ENCODE measurements around the gene ZNF37A. TPM values are rescaled to one million over a fixed set of nuclear protein-coding genes. Genes with fewer than 3 reads are reported as not detected.
"Not testable (repeated sequence)": the region's sequence is repeated elsewhere in the genome, so short reads cannot be mapped to it uniquely, and the experiment has no call there.

The ZNF37A gene
- 10 to 100 TPM; 13.5 to 35.0 (median 16.7) TPM for total RNA-seq

GRCh38 chr10:38094158-38094926 is at the start of gene ZNF37A:
ZNF37A (plus strand) TSS chr10:38094337; CDS start chr10:38096618, 2,281 bp downstream.
- peaks cover 3 to 6% of the 10 kb centered on the region in 2 donors for H3K4me1 ChIP-seq (replicated peaks in 1 of 2)
- H3K4me3 ChIP-seq: peak within 1 kb of the TSS; percentile 54 to 79 (median 64)
- in situ Hi-C loops (cut with MboI; ENCODE audit: low pct_unique_long_range_greater_than_20kb in 2 of 9, low sequenced_read_pairs in 9 of 9, unreplicated experiment in 9 of 9): no loop called here
- peak within 1 kb of the TSS; percentile 78 to 83 for H3K27ac ChIP-seq
- peak; percentile 94 to 98 (median 96) for ATAC-seq (replicated peaks in 6 of 8)
- WGBS, 10 experiments: 0 to 6% (median 0%) methylated on average over 4 to 17 of the region's 59 CpGs; no CpG with 5 or more reads in 4 of the 10 experiments

DNA sequence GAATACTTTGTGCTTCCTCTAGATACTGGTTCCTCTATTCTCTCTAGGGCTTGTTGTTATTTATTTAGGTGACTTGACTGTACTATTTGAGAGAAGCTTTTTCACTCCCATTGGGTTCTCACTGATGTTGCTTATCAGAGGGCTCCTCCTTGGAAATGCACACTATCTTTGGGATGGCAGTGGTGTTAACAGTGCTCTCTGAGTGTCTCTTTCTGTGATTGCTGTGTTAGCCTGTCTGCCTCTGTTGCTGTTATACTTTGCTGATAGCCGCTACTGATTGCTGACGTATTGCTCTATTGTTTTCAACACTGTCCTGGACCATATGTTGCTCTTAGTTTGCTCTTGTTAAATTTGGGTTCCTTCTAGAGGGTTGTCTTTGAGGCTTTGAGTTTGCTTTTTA is 49.0 kb upstream of the ZNF37A start:
- Histone ChIP-seq H3K27ac (no peak overlapping the region), H3K4me3 (no peak overlapping the region), H3K4me1 (replicated peaks in 1 of 2) (no peaks in the 10 kb centered on the region)
- in situ Hi-C loops (cut with MboI; ENCODE audit: low pct_unique_long_range_greater_than_20kb in 2 of 9, low sequenced_read_pairs in 9 of 9, unreplicated experiment in 9 of 9): no loop called here
- no peak for ATAC-seq (replicated peaks in 6 of 8)
- WGBS, 10 experiments: 40 to 100% (median 80%) methylated on average over 1 to 2 of the region's 2 CpGs; no CpG with 5 or more reads in 4 of the 10 experiments

GRCh38 chr10:38047666-38048065 is 46.5 kb upstream of the ZNF37A start:
- Histone ChIP-seq H3K4me3 (no peak overlapping the region), H3K27ac (no peak overlapping the region), H3K4me1 (replicated peaks in 1 of 2) (no peaks in the 10 kb centered on the region)
- in situ Hi-C loops (cut with MboI; ENCODE audit: low pct_unique_long_range_greater_than_20kb in 2 of 9, low sequenced_read_pairs in 9 of 9, unreplicated experiment in 9 of 9): no loop called here
- ATAC-seq (replicated peaks in 6 of 8): no peak
- WGBS, 10 experiments: 60 to 100% (median 100%) methylated on average over 1 of the region's 1 CpG; no CpG with 5 or more reads in 3 of the 10 experiments

DNA sequence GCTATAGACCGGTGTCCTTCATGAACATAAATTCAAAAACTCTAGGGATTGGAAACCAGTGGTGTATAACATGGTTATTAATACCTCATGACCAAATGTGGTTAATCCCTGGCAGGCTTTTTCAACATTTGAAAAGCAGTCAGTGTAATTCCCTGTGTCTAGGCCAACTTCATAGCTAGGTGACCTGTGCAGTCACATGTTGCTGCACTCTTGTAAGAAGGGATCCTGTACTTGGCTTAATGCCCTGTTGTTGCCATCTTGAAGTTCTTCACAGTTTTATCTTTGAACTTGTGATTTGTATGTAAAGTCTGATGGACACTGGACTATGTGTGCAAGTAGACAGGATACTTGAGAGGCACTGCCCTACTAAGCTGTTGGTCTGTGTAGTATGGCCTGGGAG is 43.9 kb upstream of the ZNF37A start:
- 86 to 100% (median 100%) methylated on average over 1 of the region's 1 CpG; no CpG with 5 or more reads in 3 of the 10 experiments for WGBS, 10 experiments
- Histone ChIP-seq H3K4me1 (replicated peaks in 1 of 2) (no peaks in the 10 kb centered on the region), H3K27ac (no peak overlapping the region), H3K4me3 (no peak overlapping the region)
- ATAC-seq (replicated peaks in 6 of 8): no peak
- in situ Hi-C loops (cut with MboI; ENCODE audit: low pct_unique_long_range_greater_than_20kb in 2 of 9, low sequenced_read_pairs in 9 of 9, unreplicated experiment in 9 of 9): no loop called here

DNA sequence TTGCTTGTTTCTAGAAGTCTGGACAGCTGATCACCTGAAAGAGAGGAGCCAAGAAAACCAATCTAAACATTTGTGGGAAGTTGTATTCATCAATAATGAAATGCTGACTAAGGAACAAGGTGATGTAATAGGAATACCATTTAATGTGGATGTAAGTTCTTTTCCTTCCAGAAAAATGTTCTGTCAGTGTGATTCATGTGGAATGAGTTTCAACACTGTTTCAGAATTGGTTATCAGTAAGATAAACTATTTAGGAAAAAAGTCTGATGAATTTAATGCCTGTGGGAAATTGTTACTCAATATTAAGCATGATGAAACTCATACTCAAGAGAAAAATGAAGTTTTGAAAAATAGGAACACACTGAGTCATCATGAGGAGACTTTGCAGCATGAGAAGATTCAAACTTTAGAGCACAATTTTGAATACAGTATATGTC is 39.8 kb upstream of the ZNF37A start:
- in situ Hi-C loops (cut with MboI; ENCODE audit: low pct_unique_long_range_greater_than_20kb in 2 of 9, low sequenced_read_pairs in 9 of 9, unreplicated experiment in 9 of 9): no loop called here
- Histone ChIP-seq H3K27ac (no peak overlapping the region), H3K4me1 (replicated peaks in 1 of 2) (no peaks in the 10 kb centered on the region), H3K4me3 (no peak overlapping the region)
- no peak for ATAC-seq (replicated peaks in 6 of 8)

DNA sequence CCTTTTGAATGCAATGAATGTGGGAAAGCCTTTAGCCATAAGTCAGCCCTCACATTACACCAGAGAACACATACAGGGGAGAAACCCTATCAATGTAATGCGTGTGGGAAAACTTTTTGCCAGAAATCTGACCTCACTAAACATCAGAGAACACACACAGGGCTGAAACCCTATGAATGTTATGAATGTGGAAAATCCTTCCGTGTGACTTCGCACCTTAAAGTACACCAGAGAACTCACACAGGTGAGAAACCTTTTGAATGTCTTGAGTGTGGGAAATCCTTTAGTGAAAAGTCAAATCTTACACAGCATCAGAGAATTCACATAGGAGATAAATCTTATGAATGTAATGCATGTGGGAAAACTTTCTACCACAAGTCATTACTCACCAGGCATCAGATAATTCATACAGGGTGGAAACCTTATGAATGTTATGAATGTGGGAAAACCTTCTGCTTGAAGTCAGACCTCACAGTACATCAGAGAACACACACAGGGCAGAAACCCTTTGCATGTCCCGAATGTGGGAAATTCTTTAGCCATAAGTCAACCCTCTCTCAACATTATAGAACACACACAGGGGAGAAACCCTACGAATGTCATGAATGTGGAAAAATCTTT is 38.8 kb upstream of the ZNF37A start:
- H3K27ac ChIP-seq; H3K4me1 ChIP-seq (replicated peaks in 1 of 2); ATAC-seq (replicated peaks in 6 of 8); in situ Hi-C loops (cut with MboI; ENCODE audit: low pct_unique_long_range_greater_than_20kb in 2 of 9, low sequenced_read_pairs in 9 of 9, unreplicated experiment in 9 of 9); H3K4me3 ChIP-seq: not testable (repeated sequence)
- WGBS, 10 experiments: 93 to 100% (median 100%) methylated on average over 1 to 3 of the region's 5 CpGs; no CpG with 5 or more reads in 3 of the 10 experiments

GRCh38 chr10:38069663-38070062 is 24.5 kb upstream of the ZNF37A start:
- 83 to 100% (median 86%) methylated on average over 1 of the region's 1 CpG; no CpG with 5 or more reads in 7 of the 10 experiments for WGBS, 10 experiments
- in situ Hi-C loops (cut with MboI; ENCODE audit: low pct_unique_long_range_greater_than_20kb in 2 of 9, low sequenced_read_pairs in 9 of 9, unreplicated experiment in 9 of 9); H3K4me3 ChIP-seq; H3K27ac ChIP-seq; H3K4me1 ChIP-seq (replicated peaks in 1 of 2): not testable (repeated sequence)
- peak in 1 of 8 experiments; percentile 66 for ATAC-seq (replicated peaks in 6 of 8)

DNA sequence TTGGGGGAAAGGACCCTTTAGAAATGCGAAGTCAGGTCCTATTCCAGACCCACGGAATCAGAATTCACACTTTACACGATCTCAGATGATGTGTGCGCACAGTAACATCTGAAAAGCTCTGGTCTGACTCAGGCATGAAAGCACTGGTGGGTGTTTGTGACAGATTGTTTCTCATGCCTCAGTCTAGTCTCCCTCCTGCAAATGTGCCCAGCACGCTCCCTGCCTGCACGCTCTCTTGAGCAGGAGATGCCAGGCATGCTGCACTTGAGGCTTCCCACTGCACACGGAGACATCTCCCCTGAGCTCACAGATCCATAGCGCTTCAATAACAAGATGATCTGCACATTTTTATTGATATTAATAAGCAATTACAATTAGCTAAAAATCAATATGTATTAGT is 23.6 kb upstream of the ZNF37A start:
- Histone ChIP-seq H3K4me1 (replicated peaks in 1 of 2) (no peaks in the 10 kb centered on the region), H3K27ac (no peak overlapping the region), H3K4me3 (no peak overlapping the region)
- 26 to 100% (median 80%) methylated on average over 1 to 4 of the region's 8 CpGs; no CpG with 5 or more reads in 2 of the 10 experiments for WGBS, 10 experiments
- no peak for ATAC-seq (replicated peaks in 6 of 8)
- in situ Hi-C loops (cut with MboI; ENCODE audit: low pct_unique_long_range_greater_than_20kb in 2 of 9, low sequenced_read_pairs in 9 of 9, unreplicated experiment in 9 of 9): no loop called here

DNA sequence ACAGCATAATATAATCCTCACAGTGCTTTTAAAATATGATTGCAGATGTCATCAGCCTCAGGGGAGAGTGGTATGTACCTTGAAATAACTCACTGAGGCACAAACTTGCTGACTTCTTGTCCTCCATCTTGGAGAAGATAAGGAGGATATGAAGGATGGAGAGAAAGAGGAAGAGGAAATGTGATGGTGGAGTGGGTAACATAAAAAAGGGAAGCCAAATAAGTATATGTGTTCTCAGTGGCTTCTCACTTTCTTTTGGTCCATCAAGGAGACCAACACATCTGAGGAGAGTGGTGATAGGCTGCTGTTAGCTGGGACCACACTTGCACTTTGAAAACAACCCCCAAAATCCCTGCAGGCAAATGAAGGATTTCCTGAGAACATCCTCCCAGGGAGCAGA is 21.6 kb upstream of the ZNF37A start:
- H3K27ac ChIP-seq: no peak overlapping the region
- ATAC-seq (replicated peaks in 6 of 8): no peak

GRCh38 chr10:38076687-38077086 is 17.4 kb upstream of the ZNF37A start:
- no peak overlapping the region for H3K4me3 ChIP-seq
- H3K4me1 ChIP-seq (replicated peaks in 1 of 2): no peaks in the 10 kb centered on the region
- WGBS, 10 experiments: 0 to 80% (median 0%) methylated on average over 1 to 2 of the region's 2 CpGs; no CpG with 5 or more reads in 5 of the 10 experiments
- in situ Hi-C loops (cut with MboI; ENCODE audit: low pct_unique_long_range_greater_than_20kb in 2 of 9, low sequenced_read_pairs in 9 of 9, unreplicated experiment in 9 of 9): no loop called here
- ATAC-seq (replicated peaks in 6 of 8): no peak
- no peak overlapping the region for H3K27ac ChIP-seq

More for the DNA sequence above, 21.6 kb upstream of the ZNF37A start:
- no peak overlapping the region for H3K4me3 ChIP-seq
- in situ Hi-C loops (cut with MboI; ENCODE audit: low pct_unique_long_range_greater_than_20kb in 2 of 9, low sequenced_read_pairs in 9 of 9, unreplicated experiment in 9 of 9): no loop called here
- H3K4me1 ChIP-seq (replicated peaks in 1 of 2): no peaks in the 10 kb centered on the region

DNA sequence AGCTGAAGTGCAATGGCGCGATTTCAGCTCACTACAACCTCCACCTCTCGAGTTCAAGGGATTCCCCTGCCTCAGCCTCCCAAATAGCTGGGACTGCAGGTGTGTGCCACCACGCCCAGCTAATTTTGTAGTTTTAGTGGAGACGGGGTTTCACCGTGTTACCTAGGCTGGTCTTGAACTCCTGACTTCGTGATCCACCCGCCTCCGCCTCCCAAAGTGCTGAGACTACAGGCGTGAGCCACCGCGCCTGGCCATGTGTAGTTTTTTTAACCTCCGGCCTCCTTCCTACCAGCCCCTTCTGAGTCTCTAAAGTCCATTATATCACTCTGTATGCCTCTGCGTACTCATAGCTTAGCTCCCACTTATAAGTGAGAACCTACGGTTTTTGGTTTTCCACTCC is 819 bp upstream of the ZNF37A start:
- H3K4me3 ChIP-seq; H3K4me1 ChIP-seq (replicated peaks in 1 of 2); H3K27ac ChIP-seq; ATAC-seq (replicated peaks in 6 of 8); in situ Hi-C loops (cut with MboI; ENCODE audit: low pct_unique_long_range_greater_than_20kb in 2 of 9, low sequenced_read_pairs in 9 of 9, unreplicated experiment in 9 of 9): not testable (repeated sequence)
- WGBS, 10 experiments: 80 to 100% (median 89%) methylated on average over 2 to 9 of the region's 15 CpGs; no CpG with 5 or more reads in 2 of the 10 experiments

DNA sequence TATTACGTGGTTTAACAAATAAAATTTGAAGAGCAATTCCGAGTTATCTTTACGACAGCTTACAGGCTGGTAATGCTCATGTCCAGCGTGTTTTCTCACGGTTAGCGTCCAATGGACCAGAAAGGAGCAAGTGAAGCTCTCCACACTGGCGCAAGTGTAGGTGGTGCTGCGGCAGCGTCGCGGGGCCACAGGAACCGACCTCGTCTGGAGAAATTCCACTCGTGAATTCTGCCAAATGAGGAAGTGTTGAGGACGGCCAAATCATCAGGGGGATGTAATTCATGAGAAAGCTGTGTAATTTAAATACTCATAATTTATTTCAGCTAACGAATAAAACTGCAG is 350 bp upstream of the ZNF37A start:
- peak in 6 of 8 experiments; percentile 1 to 26 (median 5) for ATAC-seq (replicated peaks in 6 of 8)
- in situ Hi-C loops (cut with MboI; ENCODE audit: low pct_unique_long_range_greater_than_20kb in 2 of 9, low sequenced_read_pairs in 9 of 9, unreplicated experiment in 9 of 9): no loop called here
- H3K27ac ChIP-seq: no peak overlapping the region

GRCh38 chr10:38094927-38095574 is 914 bp downstream of the ZNF37A start:
- in situ Hi-C loops (cut with MboI; ENCODE audit: low pct_unique_long_range_greater_than_20kb in 2 of 9, low sequenced_read_pairs in 9 of 9, unreplicated experiment in 9 of 9): no loop called here
- Histone ChIP-seq H3K4me1 (replicated peaks in 1 of 2) (peaks cover 3 to 6% of the 10 kb centered on the region in 2 donors), H3K4me3 (peak overlapping the region; percentile 54 to 79 (median 64)), H3K27ac (peak overlapping the region; percentile 78 to 83)
- 29 to 100% (median 47%) methylated on average over 3 to 12 of the region's 21 CpGs; no CpG with 5 or more reads in 7 of the 10 experiments for WGBS, 10 experiments
- ATAC-seq (replicated peaks in 6 of 8): no peak

More for the DNA sequence above, 350 bp upstream of the ZNF37A start:
- Histone ChIP-seq H3K4me3 (peak overlapping the region; percentile 54 to 79 (median 64)), H3K4me1 (replicated peaks in 1 of 2) (peaks cover 3 to 6% of the 10 kb centered on the region in 2 donors)
- WGBS, 10 experiments: 7 to 80% (median 41%) methylated on average over 1 to 16 of the region's 16 CpGs; no CpG with 5 or more reads in 2 of the 10 experiments

All from motor neuron (in vitro differentiated cells).